Naive thymus-derived CD4-positive, alpha-beta T cell (primary cell): Measurements from ENCODE around the gene ZFP91. TPM values are rescaled to one million over a fixed set of nuclear protein-coding genes. Genes with fewer than 3 reads are reported as not detected.
A peak's percentile ranks its signal among the peaks of the same experiment; 100 is the strongest.

Experiments used
- ATAC-seq: fragments of 150-1000 bp; cut with Tn5 transposase; 2 replicates; pipeline ENCODE4 v1.10.0; 2021; ENCODE audit warnings: mild to moderate bottlenecking, moderate library complexity
- CTCF ChIA-PET: fragments of 350-600 bp; sonication (Branson Sonifier 250); formaldehyde crosslinking; loops from one replicate; lab custom pipeline; 2021; ENCODE audit warnings: antibody characterized with exemption; lab: Charles Lee
- POLR2A ChIA-PET: fragments of 350-600 bp; sonication (Branson Sonifier 250); formaldehyde crosslinking; loops from one replicate; lab custom pipeline; 2021; ENCODE audit warnings: antibody characterized with exemption, inconsistent platforms; lab: Charles Lee
- DNase-seq, 9 donors: peaks; one replicate each; pipeline versions ENCODE4 v3.0.0 to v3.0.0-alpha.2; 2020 to 2022; ENCODE audit warnings: mixed read lengths in 1 of 9
- H3K27ac ChIP-seq: one replicate; pipeline ENCODE4 v1.7.0; 2013; ENCODE audit warnings: mild to moderate bottlenecking, low read depth, low read length, moderate library complexity
- H3K27me3 ChIP-seq, 2 donors: one replicate each; pipeline ENCODE4 v1.7.0; 2013; ENCODE audit warnings: low read length in 2 of 2, mild to moderate bottlenecking in 2 of 2, moderate library complexity in 2 of 2; ENCODE audit not compliant: control insufficient read depth in 2 of 2, insufficient read depth in 2 of 2
- H3K36me3 ChIP-seq, 3 experiments: 1 replicate in 2 of 3; 2 replicates in 1 of 3; pipeline ENCODE4 v1.7.0; 2013; ENCODE audit warnings: low read length in 3 of 3, mild to moderate bottlenecking in 3 of 3, moderate library complexity in 1 of 3; ENCODE audit not compliant: insufficient read depth in 3 of 3, control insufficient read depth in 2 of 3
- H3K4me1 ChIP-seq, 2 donors: one replicate each; pipeline ENCODE4 v1.7.0; 2013; ENCODE audit warnings: low read length in 2 of 2, mild to moderate bottlenecking in 2 of 2, moderate library complexity in 1 of 2; ENCODE audit not compliant: control insufficient read depth in 2 of 2, insufficient read depth in 2 of 2
- H3K4me3 ChIP-seq: 2 replicates; pipeline ENCODE4 v1.7.0; 2013; ENCODE audit warnings: mild to moderate bottlenecking, low read length
- H3K9me3 ChIP-seq, 3 experiments: 1 replicate in 2 of 3; 2 replicates in 1 of 3; pipeline ENCODE4 v1.7.0; 2013; ENCODE audit warnings: low read length in 3 of 3; ENCODE audit not compliant: control insufficient read depth in 2 of 3
- H3K27ac Mint-ChIP-seq, 9 donors: one replicate each; pipeline ENCODE4 v1.8.0; 2020 to 2022; ENCODE audit warnings: mixed read lengths in 9 of 9, mild to moderate bottlenecking in 8 of 9, moderate library complexity in 5 of 9, inconsistent platforms in 2 of 9
- H3K27me3 Mint-ChIP-seq, 5 donors: one replicate each; pipeline ENCODE4 v1.8.0; 2021 to 2022; ENCODE audit warnings: mixed read lengths in 5 of 5, mild to moderate bottlenecking in 1 of 5
- H3K36me3 Mint-ChIP-seq, 5 donors: one replicate each; pipeline ENCODE4 v1.8.0; 2020 to 2022; ENCODE audit warnings: mixed read lengths in 5 of 5, mild to moderate bottlenecking in 3 of 5, inconsistent platforms in 1 of 5
- H3K4me1 Mint-ChIP-seq, 7 donors: one replicate each; pipeline ENCODE4 v1.8.0; 2020 to 2022; ENCODE audit warnings: mixed read lengths in 7 of 7, mild to moderate bottlenecking in 3 of 7, inconsistent platforms in 1 of 7
- H3K4me3 Mint-ChIP-seq, 10 donors: one replicate each; pipeline ENCODE4 v1.8.0; 2020 to 2022; ENCODE audit warnings: mild to moderate bottlenecking in 10 of 10, mixed read lengths in 10 of 10, moderate library complexity in 6 of 10, inconsistent platforms in 2 of 10
- H3K9me3 Mint-ChIP-seq, 11 donors: one replicate each; pipeline ENCODE4 v1.8.0; 2020 to 2022; ENCODE audit warnings: mixed read lengths in 11 of 11, mild to moderate bottlenecking in 4 of 11, inconsistent platforms in 1 of 11, moderate library complexity in 1 of 11
- intact Hi-C, 2 donors: fragments of 100-400 bp; cut with micrococcal nuclease; formaldehyde crosslinking; loops; one replicate each; pipeline ENCODE4 v1.15.1; 2023
- polyA plus RNA-seq, 2 donors: library from polyadenylated mRNA; unstranded; fragments of 300-500 nt; fragmentation: Illumina TruSeq; gene quantifications; one replicate each; pipeline ENCODE4 v1.2.3, GENCODE V29; 2021
- total RNA-seq, 6 experiments: library from RNA in 5 of 6; stranded (reverse) in 5 of 6; gene quantifications; 1 replicate in 5 of 6; 2 replicates in 1 of 6; pipeline ENCODE4 v1.2.3 and lab custom pipeline; 2021 to 2026

ZFP91 gene
- total and polyA plus RNA-seq, 7 experiments from 2014 or later = 6.5 to 53.8 (median 39.1) TPM

- ATAC-seq (no peak), DNase-seq (no peak)
- Mint-ChIP-seq H3K27ac (peak overlapping the region in 4 of 9 donors; percentile 11 to 51 (median 27)), H3K4me1 (peaks cover 53 to 100% (median 95%) of the 10 kb centered on the region in 7 donors), H3K27me3 (no peaks in the 10 kb centered on the region), H3K9me3 (no peaks in the 10 kb centered on the region), H3K4me3 (peak overlapping the region in 3 of 10 donors; percentile 1 to 42 (median 7)), H3K36me3 (peaks cover 5 to 33% (median 25%) of the 10 kb centered on the region in 5 donors)
- Histone ChIP-seq H3K4me3 (no peak overlapping the region), H3K9me3 (no peaks in the 10 kb centered on the region), H3K36me3 (peaks cover 0 to 4% (median 0%) of the 10 kb centered on the region in 3 experiments), H3K27ac (no peak overlapping the region), H3K27me3 (no peaks in the 10 kb centered on the region), H3K4me1 (peaks cover 8 to 28% of the 10 kb centered on the region in 2 donors)
- intact Hi-C loops = no loop called here
- ChIA-PET POLR2A (no interaction called here), CTCF (no interaction called here)
Measured at GRCh38 chr11:58600510-58600909, 21.6 kb downstream of the ZFP91 start.

- POLR2A ChIA-PET = interaction anchor here (1.0 kb wide), 1 partner anchor 40 kb away, joined by 3 read pairs; no protein-coding TSS in a partner anchor
- Histone ChIP-seq H3K36me3 (peaks cover 9 to 29% (median 24%) of the 10 kb centered on the region in 3 experiments), H3K4me1 (peaks cover 0 to 8% of the 10 kb centered on the region in 2 donors), H3K9me3 (no peaks in the 10 kb centered on the region), H3K27me3 (no peaks in the 10 kb centered on the region), H3K4me3 (no peak overlapping the region), H3K27ac (no peak overlapping the region)
- H3K36me3 Mint-ChIP-seq = peaks cover 9 to 58% (median 34%) of the 10 kb centered on the region in 5 donors
- H3K4me1 Mint-ChIP-seq = peaks cover 39 to 70% (median 65%) of the 10 kb centered on the region in 7 donors
- intact Hi-C loops = no loop called here
- ATAC-seq (no peak), DNase-seq (no peak)
- peak overlapping the region in 5 of 9 donors; percentile 9 to 79 (median 39) for H3K27ac Mint-ChIP-seq
- H3K4me3 Mint-ChIP-seq = peak overlapping the region in 2 of 10 donors; percentile 9 to 40
- H3K9me3 Mint-ChIP-seq = no peaks in the 10 kb centered on the region
- no peaks in the 10 kb centered on the region for H3K27me3 Mint-ChIP-seq
- CTCF ChIA-PET = interaction anchor here (0.6 to 0.7 kb wide), 2 partner anchors 40 to 210 kb away, joined by 3 read pairs; no protein-coding TSS in a partner anchor
Measured at GRCh38 chr11:58606930-58607714, 28.3 kb downstream of the ZFP91 start.

DNA sequence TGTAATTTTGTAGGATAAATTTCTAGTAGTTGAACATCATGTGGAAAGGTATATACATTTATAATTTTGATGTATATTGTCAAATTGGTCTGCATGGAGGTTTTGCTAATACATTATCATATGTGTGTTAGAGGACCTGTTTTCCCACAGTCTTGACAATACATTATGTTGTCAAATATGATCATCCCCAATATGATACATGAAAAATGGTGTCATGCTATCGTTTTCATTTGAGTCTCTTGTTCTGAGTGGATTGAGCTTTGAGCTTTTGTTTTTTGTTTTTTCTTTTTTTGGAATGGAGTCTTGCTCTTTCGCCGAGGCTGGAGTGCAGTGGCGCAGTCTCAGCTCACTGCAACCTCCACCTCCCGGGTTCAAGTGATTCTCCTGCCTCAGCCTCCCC lies 29.5 kb downstream of the ZFP91 start:
- CTCF ChIA-PET = interaction anchor here (1.0 kb wide), 1 partner anchor 42 kb away, joined by 4 read pairs; no protein-coding TSS in a partner anchor
- H3K9me3 Mint-ChIP-seq = no peaks in the 10 kb centered on the region
- no peak overlapping the region for H3K4me3 Mint-ChIP-seq
- peaks cover 5 to 53% (median 31%) of the 10 kb centered on the region in 5 donors for H3K36me3 Mint-ChIP-seq
- DNase-seq = no peak
- POLR2A ChIA-PET = no interaction called here
- peaks cover 30 to 58% (median 52%) of the 10 kb centered on the region in 7 donors for H3K4me1 Mint-ChIP-seq
- no peak for ATAC-seq
- Histone ChIP-seq H3K27me3 (no peaks in the 10 kb centered on the region), H3K4me3 (no peak overlapping the region), H3K4me1 (peaks cover 0 to 8% of the 10 kb centered on the region in 2 donors), H3K27ac (no peak overlapping the region), H3K9me3 (no peaks in the 10 kb centered on the region), H3K36me3 (peaks cover 21 to 39% (median 34%) of the 10 kb centered on the region in 3 experiments)
- H3K27me3 Mint-ChIP-seq = no peaks in the 10 kb centered on the region
- H3K27ac Mint-ChIP-seq = peak overlapping the region in 1 of 9 donors; percentile 38
- intact Hi-C loops = no loop called here

DNA sequence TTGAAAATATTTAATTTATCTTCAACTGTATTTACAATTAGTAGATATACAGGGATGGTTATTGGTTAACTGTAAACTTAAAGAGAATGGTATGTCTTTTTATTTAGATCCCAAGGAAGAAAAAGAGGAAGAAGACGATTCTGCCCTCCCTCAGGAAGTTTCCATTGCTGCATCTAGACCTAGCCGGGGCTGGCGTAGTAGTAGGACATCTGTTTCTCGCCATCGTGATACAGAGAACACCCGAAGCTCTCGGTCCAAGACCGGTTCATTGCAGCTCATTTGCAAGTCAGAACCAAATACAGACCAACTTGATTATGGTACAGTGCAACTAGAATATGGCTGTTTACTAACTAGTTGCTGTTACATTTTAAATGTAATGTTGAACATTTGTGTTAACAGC lies 30.9 kb downstream of the ZFP91 start:
- H3K36me3 ChIP-seq = peaks cover 32 to 50% (median 43%) of the 10 kb centered on the region in 3 experiments

GRCh38 chr11:58613228-58613627 lies 34.4 kb downstream of the ZFP91 start:
- no peak overlapping the region for H3K27ac ChIP-seq
- CTCF ChIA-PET = no interaction called here
- DNase-seq (no peak), ATAC-seq (no peak)
- intact Hi-C loops = no loop called here
- Mint-ChIP-seq H3K4me3 (no peak overlapping the region), H3K9me3 (no peaks in the 10 kb centered on the region), H3K27ac (no peak overlapping the region), H3K4me1 (peaks cover 4 to 28% (median 19%) of the 10 kb centered on the region in 7 donors), H3K36me3 (peaks cover 17 to 71% (median 53%) of the 10 kb centered on the region in 5 donors), H3K27me3 (no peaks in the 10 kb centered on the region)
- no peaks in the 10 kb centered on the region for H3K9me3 ChIP-seq
- H3K4me1 ChIP-seq = no peaks in the 10 kb centered on the region
- H3K4me3 ChIP-seq = no peak overlapping the region
- POLR2A ChIA-PET = no interaction called here
- peaks cover 51 to 81% (median 69%) of the 10 kb centered on the region in 3 experiments for H3K36me3 ChIP-seq
- no peaks in the 10 kb centered on the region for H3K27me3 ChIP-seq

More for the DNA sequence above, 30.9 kb downstream of the ZFP91 start:
- Mint-ChIP-seq H3K4me1 (peaks cover 24 to 50% (median 40%) of the 10 kb centered on the region in 7 donors), H3K27me3 (no peaks in the 10 kb centered on the region), H3K9me3 (no peaks in the 10 kb centered on the region), H3K4me3 (no peak overlapping the region), H3K27ac (peak overlapping the region in 3 of 9 donors; percentile 32 to 45 (median 38)), H3K36me3 (peaks cover 11 to 53% (median 34%) of the 10 kb centered on the region in 5 donors)
- no peak overlapping the region for H3K4me3 ChIP-seq
- H3K27me3 ChIP-seq = no peaks in the 10 kb centered on the region
- ChIA-PET CTCF (interaction anchor here (0.7 to 1.1 kb wide), 2 partner anchors 42 to 902 kb away, joined by 3 read pairs; no protein-coding TSS in a partner anchor), POLR2A (no interaction called here)
- H3K27ac ChIP-seq = no peak overlapping the region
- H3K9me3 ChIP-seq = no peaks in the 10 kb centered on the region
- intact Hi-C loops = no loop called here
- ATAC-seq = no peak
- DNase-seq = no peak
- peaks cover 0 to under 1% of the 10 kb centered on the region in 2 donors for H3K4me1 ChIP-seq

- DNase-seq = no peak
- intact Hi-C loops = no loop called here
- H3K27ac ChIP-seq = no peak overlapping the region
- H3K9me3 ChIP-seq = no peaks in the 10 kb centered on the region
- CTCF ChIA-PET = no interaction called here
- no peak overlapping the region for H3K4me3 Mint-ChIP-seq
- H3K36me3 Mint-ChIP-seq = peaks cover 17 to 78% (median 65%) of the 10 kb centered on the region in 5 donors
- H3K27me3 ChIP-seq = no peaks in the 10 kb centered on the region
- peaks cover 51 to 94% (median 65%) of the 10 kb centered on the region in 3 experiments for H3K36me3 ChIP-seq
- H3K4me3 ChIP-seq = no peak overlapping the region
- no peaks in the 10 kb centered on the region for H3K4me1 ChIP-seq
- H3K9me3 Mint-ChIP-seq = no peaks in the 10 kb centered on the region
- H3K4me1 Mint-ChIP-seq = peaks cover 5 to 34% (median 12%) of the 10 kb centered on the region in 7 donors
- peak overlapping the region in 5 of 9 donors; percentile 5 to 89 (median 35) for H3K27ac Mint-ChIP-seq
- no peaks in the 10 kb centered on the region for H3K27me3 Mint-ChIP-seq
- POLR2A ChIA-PET = no interaction called here
- no peak for ATAC-seq
Measured at GRCh38 chr11:58615559-58615958, 36.7 kb downstream of the ZFP91 start.
